Mesenchymal stem cell (in vitro differentiated cells and primary cell): Measurements from ENCODE around the gene ZNHIT1.

ENCODE experiments used
- DNase-seq: peaks from one replicate; pipeline ENCODE4 v3.0.0-alpha.2; 2013
- H2AFZ ChIP-seq: one replicate; pipeline ENCODE4 v1.6.1; 2013; ENCODE audit warnings: low read depth, mild to moderate bottlenecking, control low read depth, inconsistent platforms, low read length, moderate library complexity
- H2AK5ac ChIP-seq: 2 replicates; pipeline ENCODE4 v1.6.1; 2013; ENCODE audit warnings: low read length, moderate library complexity, mild to moderate bottlenecking, inconsistent platforms; ENCODE audit not compliant: severe bottlenecking
- H2BK120ac ChIP-seq: one replicate; pipeline ENCODE4 v1.6.1; 2013; ENCODE audit warnings: low read depth, mild to moderate bottlenecking, inconsistent platforms, low read length, moderate library complexity
- H2BK12ac ChIP-seq, 2 experiments: one replicate each; pipeline ENCODE4 v1.6.1; 2013; ENCODE audit warnings: inconsistent platforms in 2 of 2, low read length in 2 of 2, mild to moderate bottlenecking in 2 of 2, moderate library complexity in 2 of 2, control low read depth in 1 of 2
- H2BK15ac ChIP-seq: one replicate; pipeline ENCODE4 v1.6.1; 2013; ENCODE audit warnings: mild to moderate bottlenecking, low read depth, inconsistent platforms; ENCODE audit not compliant: poor library complexity, severe bottlenecking
- H2BK5ac ChIP-seq: 2 replicates; pipeline ENCODE4 v1.6.1; 2013; ENCODE audit warnings: low read depth, mild to moderate bottlenecking, low read length, control low read depth, inconsistent platforms; ENCODE audit not compliant: poor library complexity, severe bottlenecking
- H3K14ac ChIP-seq, 2 experiments: one replicate each; pipeline ENCODE4 v1.6.1; 2013; ENCODE audit warnings: inconsistent platforms in 2 of 2, low read length in 2 of 2, control low read depth in 1 of 2, mild to moderate bottlenecking in 1 of 2, moderate library complexity in 1 of 2
- H3K18ac ChIP-seq, 2 experiments: one replicate each; pipeline ENCODE4 v1.6.1; 2013; ENCODE audit warnings: inconsistent platforms in 2 of 2, low read length in 2 of 2, control low read depth in 1 of 2, low read depth in 1 of 2, mild to moderate bottlenecking in 1 of 2
- H3K23ac ChIP-seq, 2 experiments: one replicate each; pipeline ENCODE4 v1.6.1; 2013; ENCODE audit warnings: inconsistent platforms in 2 of 2, low read length in 2 of 2, mild to moderate bottlenecking in 2 of 2, moderate library complexity in 2 of 2, control low read depth in 1 of 2
- H3K27ac ChIP-seq: 2 replicates; pipeline ENCODE4 v1.5.1; 2013; ENCODE audit warnings: mild to moderate bottlenecking, moderate library complexity, low read length, control low read depth, inconsistent platforms; ENCODE audit not compliant: poor library complexity, severe bottlenecking
- H3K27me3 ChIP-seq, 2 experiments: 2 replicates each; pipeline versions ENCODE4 v1.6.1 to v1.7.0; 2013; ENCODE audit warnings: low read length in 2 of 2, mild to moderate bottlenecking in 2 of 2, moderate library complexity in 2 of 2, control low read depth in 1 of 2, inconsistent platforms in 1 of 2; ENCODE audit not compliant: control insufficient read depth in 1 of 2, insufficient read depth in 1 of 2
- H3K36me3 ChIP-seq, 2 experiments: 2 replicates each; pipeline versions ENCODE4 v1.6.1 to v1.7.0; 2013; ENCODE audit warnings: low read length in 2 of 2, control low read depth in 1 of 2, inconsistent platforms in 1 of 2, low read depth in 1 of 2, mild to moderate bottlenecking in 1 of 2; ENCODE audit not compliant: insufficient read depth in 2 of 2, control insufficient read depth in 1 of 2
- H3K4ac ChIP-seq, 2 experiments: one replicate each; pipeline ENCODE4 v1.6.1; 2013; ENCODE audit warnings: inconsistent platforms in 2 of 2, low read length in 2 of 2, mild to moderate bottlenecking in 2 of 2, moderate library complexity in 2 of 2, control low read depth in 1 of 2, low read depth in 1 of 2
- H3K4me1 ChIP-seq: 2 replicates; pipeline ENCODE4 v1.6.1; 2013; ENCODE audit warnings: low read depth, low read length, control low read depth; ENCODE audit not compliant: control insufficient read depth, insufficient read depth
- H3K4me2 ChIP-seq: 2 replicates; pipeline ENCODE4 v1.6.1; 2013; ENCODE audit warnings: low read length, mild to moderate bottlenecking, inconsistent platforms; ENCODE audit not compliant: poor library complexity, severe bottlenecking
- H3K4me3 ChIP-seq, 2 experiments: 2 replicates each; pipeline versions ENCODE4 v1.5.1 to v1.7.0; 2013; ENCODE audit warnings: low read length in 2 of 2, mild to moderate bottlenecking in 2 of 2, control low read depth in 1 of 2, low read depth in 1 of 2; ENCODE audit not compliant: insufficient read depth in 1 of 2
- H3K79me1 ChIP-seq: replicated peaks from 2 replicates; pipeline ENCODE4 v1.6.1; 2013; ENCODE audit warnings: mild to moderate bottlenecking, control low read depth, low read length, inconsistent platforms; ENCODE audit not compliant: poor library complexity, severe bottlenecking
- H3K9ac ChIP-seq: 2 replicates; pipeline ENCODE4 v1.7.0; 2013; ENCODE audit warnings: mild to moderate bottlenecking, low read length, moderate library complexity
- H3K9me3 ChIP-seq: 2 replicates; pipeline ENCODE4 v1.7.0; 2013; ENCODE audit warnings: mild to moderate bottlenecking, low read length; ENCODE audit not compliant: control insufficient read depth
- H4K8ac ChIP-seq: one replicate; pipeline ENCODE4 v1.6.1; 2013; ENCODE audit warnings: inconsistent platforms, mild to moderate bottlenecking, low read length, moderate library complexity
- H4K91ac ChIP-seq: one replicate; pipeline ENCODE4 v1.6.1; 2013; ENCODE audit warnings: mild to moderate bottlenecking, low read length, inconsistent platforms
- WGBS: methylation state at CpG from one replicate; pipeline ENCODE4 v1.1.7; 2013; ENCODE audit warnings: mixed read lengths; 5-methylcytosine and 5-hydroxymethylcytosine counted together

The ZNHIT1 gene

GRCh38 chr7:101238226-101239182 lies 20.5 kb downstream of the ZNHIT1 start:
- no peak overlapping the region for H2BK15ac ChIP-seq
- 93% methylated on average over 25 of the region's 28 CpGs for WGBS
- no peaks in the 10 kb centered on the region for H3K9me3 ChIP-seq
- no peak overlapping the region for H2BK120ac ChIP-seq
- H3K36me3 ChIP-seq: peaks cover 34 to 75% of the 10 kb centered on the region in 2 experiments
- H2BK5ac ChIP-seq: no peak overlapping the region
- no peak overlapping the region for H3K23ac ChIP-seq
- peaks cover 29% of the 10 kb centered on the region for H3K4me1 ChIP-seq
- H3K4me2 ChIP-seq: no peak overlapping the region
- no peak overlapping the region for H3K4ac ChIP-seq
- no peak overlapping the region for H2BK12ac ChIP-seq
- no peaks in the 10 kb centered on the region for H3K27me3 ChIP-seq
- no peak overlapping the region for H4K91ac ChIP-seq
- H2AK5ac ChIP-seq: no peak overlapping the region
- H3K27ac ChIP-seq: peak overlapping the region; percentile 27
- no peak overlapping the region for H3K14ac ChIP-seq
- peak overlapping the region in 1 of 2 experiments; percentile 50 for H3K4me3 ChIP-seq
- peak overlapping the region; percentile 19 for H4K8ac ChIP-seq
- DNase-seq: no peak
- H3K18ac ChIP-seq: no peak overlapping the region
- peak overlapping the region; percentile 56 for H3K9ac ChIP-seq
- no peak overlapping the region for H2AFZ ChIP-seq
- H3K79me1 ChIP-seq: peaks cover 26% of the 10 kb centered on the region

GRCh38 chr7:101239191-101239950 lies 21.4 kb downstream of the ZNHIT1 start:
- H2BK5ac ChIP-seq: no peak overlapping the region
- H3K4me2 ChIP-seq: no peak overlapping the region
- no peak overlapping the region for H2BK12ac ChIP-seq
- no peak overlapping the region for H3K9ac ChIP-seq
- H4K8ac ChIP-seq: no peak overlapping the region
- peaks cover 34 to 72% of the 10 kb centered on the region in 2 experiments for H3K36me3 ChIP-seq
- H2BK120ac ChIP-seq: no peak overlapping the region
- H3K23ac ChIP-seq: no peak overlapping the region
- no peaks in the 10 kb centered on the region for H3K9me3 ChIP-seq
- H2BK15ac ChIP-seq: no peak overlapping the region
- no peak for DNase-seq
- peaks cover 33% of the 10 kb centered on the region for H3K4me1 ChIP-seq
- H3K18ac ChIP-seq: no peak overlapping the region
- H3K4me3 ChIP-seq: no peak overlapping the region
- H4K91ac ChIP-seq: no peak overlapping the region
- H3K14ac ChIP-seq: no peak overlapping the region
- peak overlapping the region; percentile 27 for H3K27ac ChIP-seq
- H2AK5ac ChIP-seq: no peak overlapping the region
- no peak overlapping the region for H3K4ac ChIP-seq
- H3K27me3 ChIP-seq: no peaks in the 10 kb centered on the region
- peaks cover 26% of the 10 kb centered on the region for H3K79me1 ChIP-seq
- H2AFZ ChIP-seq: no peak overlapping the region
- WGBS: 89% methylated on average over 24 of the region's 27 CpGs

GRCh38 chr7:101239951-101240220 lies 21.9 kb downstream of the ZNHIT1 start:
- H4K91ac ChIP-seq: no peak overlapping the region
- no peak overlapping the region for H2AK5ac ChIP-seq
- peaks cover 33% of the 10 kb centered on the region for H3K4me1 ChIP-seq
- no peaks in the 10 kb centered on the region for H3K9me3 ChIP-seq
- H2BK120ac ChIP-seq: no peak overlapping the region
- no peak overlapping the region for H3K27ac ChIP-seq
- no peak overlapping the region for H3K14ac ChIP-seq
- H3K23ac ChIP-seq: no peak overlapping the region
- no peak overlapping the region for H3K4me3 ChIP-seq
- H3K4ac ChIP-seq: no peak overlapping the region
- H3K9ac ChIP-seq: no peak overlapping the region
- peaks cover 26% of the 10 kb centered on the region for H3K79me1 ChIP-seq
- no peaks in the 10 kb centered on the region for H3K27me3 ChIP-seq
- DNase-seq: no peak
- 98% methylated on average over 9 of the region's 9 CpGs for WGBS
- H4K8ac ChIP-seq: no peak overlapping the region
- no peak overlapping the region for H2BK5ac ChIP-seq
- no peak overlapping the region for H2BK12ac ChIP-seq
- H3K36me3 ChIP-seq: peaks cover 34 to 68% of the 10 kb centered on the region in 2 experiments
- no peak overlapping the region for H3K4me2 ChIP-seq
- H2AFZ ChIP-seq: no peak overlapping the region
- no peak overlapping the region for H3K18ac ChIP-seq
- no peak overlapping the region for H2BK15ac ChIP-seq
